GM21529 (cell line): ENCODE measurements around the gene PRPF8.
"Not testable (repeated sequence)": the region's sequence is repeated elsewhere in the genome, so short reads cannot be mapped to it uniquely, and the experiment has no call there.

Source experiments
- ATAC-seq: cut with Tn5 transposase; IDR thresholded peaks from one replicate; pipeline ENCODE4 v1.9.1; 2021; ENCODE audit not compliant: unreplicated experiment

Gene PRPF8

GRCh38 chr17:1684378-1685189 lies at the start of gene PRPF8:
TSS of gene PRPF8 (minus strand) at chr17:1684867. CDS start at chr17:1684571, 296 bp downstream.
- ATAC-seq: peak; percentile 99

- no peak for ATAC-seq
Measured at GRCh38 chr17:1733759-1734158, 49.1 kb upstream of the PRPF8 start.

DNA sequence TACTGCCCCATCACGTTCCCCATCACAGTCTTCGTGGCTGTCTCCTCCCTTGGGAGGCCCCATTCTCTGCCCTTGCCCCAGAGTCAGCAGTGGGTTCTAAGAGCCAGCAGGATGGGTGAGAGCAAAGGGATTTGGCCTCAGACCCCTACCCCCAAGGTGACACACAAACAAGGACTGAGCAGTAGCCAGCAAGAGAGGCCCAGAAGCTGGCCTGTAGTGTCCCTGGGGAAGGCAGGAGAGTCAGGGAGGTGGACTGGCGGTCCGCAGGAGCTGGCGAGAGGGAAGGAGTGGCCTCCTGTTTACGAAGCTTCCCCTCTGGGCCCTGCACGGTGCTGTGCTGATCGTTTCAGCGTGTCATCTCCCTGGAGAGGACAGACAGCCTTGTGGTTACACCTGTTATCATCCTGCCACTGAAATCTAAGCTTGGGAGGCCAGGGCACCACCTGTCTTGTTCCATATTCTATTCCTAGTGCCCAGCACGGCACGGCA lies 48.2 kb upstream of the PRPF8 start:
- no peak for ATAC-seq

GRCh38 chr17:1732241-1732832 lies 47.7 kb upstream of the PRPF8 start:
- ATAC-seq: no peak

DNA sequence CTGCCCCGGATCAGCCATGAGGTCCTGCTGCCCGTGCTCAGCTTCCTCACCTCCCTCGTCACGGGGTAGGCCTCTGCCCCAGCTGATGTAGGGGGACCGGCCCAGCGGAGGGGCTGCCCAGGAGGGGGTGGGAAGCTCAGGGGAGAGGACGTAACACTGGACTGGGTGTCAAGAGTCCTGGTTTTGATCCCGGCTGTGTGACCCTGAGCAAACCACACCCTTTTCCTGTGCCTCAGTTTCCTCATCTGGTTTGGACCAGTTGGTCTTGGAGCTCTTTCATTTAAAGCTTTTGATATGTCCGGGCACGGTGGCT lies 46.5 kb upstream of the PRPF8 start:
- ATAC-seq: no peak

- ATAC-seq: no peak
Measured at GRCh38 chr17:1730326-1731193, 45.9 kb upstream of the PRPF8 start.

- no peak for ATAC-seq
Measured at GRCh38 chr17:1729966-1730325, 45.3 kb upstream of the PRPF8 start.

- no peak for ATAC-seq
Measured at GRCh38 chr17:1727876-1728630, 43.4 kb upstream of the PRPF8 start.

DNA sequence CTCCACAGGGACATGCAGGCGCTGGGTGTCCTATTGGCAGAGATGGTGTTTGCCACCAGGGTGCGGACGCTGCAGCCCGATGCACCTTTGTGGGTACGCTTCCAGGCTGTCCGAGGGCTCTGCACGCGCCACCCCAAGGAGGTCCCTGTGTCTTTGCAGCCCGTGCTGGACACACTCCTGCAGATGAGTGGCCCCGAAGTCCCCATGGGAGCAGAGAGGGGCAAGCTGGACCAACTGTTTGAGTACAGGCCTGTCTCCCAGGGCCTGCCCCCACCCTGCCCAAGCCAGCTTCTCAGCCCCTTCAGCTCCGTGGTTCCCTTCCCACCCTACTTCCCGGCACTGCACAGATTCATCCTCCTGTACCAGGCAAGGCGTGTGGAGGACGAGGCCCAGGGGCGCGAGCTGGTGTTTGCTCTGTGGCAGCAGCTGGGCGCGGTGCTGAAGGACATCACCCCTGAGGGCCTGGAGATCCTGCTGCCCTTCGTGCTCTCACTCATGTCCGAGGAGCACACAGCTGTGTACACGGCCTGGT lies 42.7 kb upstream of the PRPF8 start:
- ATAC-seq: no peak

DNA sequence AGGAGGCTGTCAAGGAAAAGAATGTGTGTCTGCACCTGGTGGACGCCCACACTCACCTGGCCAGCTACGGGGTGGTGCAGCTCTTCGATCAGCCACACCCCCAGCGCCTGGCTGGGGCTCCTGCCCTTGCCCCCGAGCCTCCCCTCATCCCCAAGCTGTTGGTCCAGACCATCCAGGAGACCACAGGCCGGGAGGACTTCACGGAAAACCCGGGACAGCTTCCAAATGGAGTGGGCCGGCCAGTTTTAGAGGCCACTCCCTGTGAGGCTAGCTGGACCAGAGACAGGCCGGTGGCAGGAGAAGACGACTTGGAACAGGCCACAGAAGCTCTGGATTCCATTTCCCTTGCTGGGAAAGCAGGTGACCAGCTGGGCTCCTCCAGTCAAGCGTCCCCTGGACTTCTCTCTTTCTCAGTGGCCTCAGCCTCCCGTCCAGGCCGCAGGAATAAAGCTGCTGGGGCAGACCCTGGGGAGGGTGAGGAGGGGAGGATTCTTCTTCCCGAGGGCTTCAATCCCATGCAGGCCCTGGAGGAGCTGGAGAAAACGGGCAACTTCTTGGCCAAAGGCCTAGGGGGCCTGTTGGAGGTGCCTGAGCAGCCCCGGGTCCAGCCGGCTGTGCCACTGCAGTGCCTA lies 42.1 kb upstream of the PRPF8 start:
- no peak for ATAC-seq

GRCh38 chr17:1725642-1726511 lies 41.2 kb upstream of the PRPF8 start:
- no peak for ATAC-seq

DNA sequence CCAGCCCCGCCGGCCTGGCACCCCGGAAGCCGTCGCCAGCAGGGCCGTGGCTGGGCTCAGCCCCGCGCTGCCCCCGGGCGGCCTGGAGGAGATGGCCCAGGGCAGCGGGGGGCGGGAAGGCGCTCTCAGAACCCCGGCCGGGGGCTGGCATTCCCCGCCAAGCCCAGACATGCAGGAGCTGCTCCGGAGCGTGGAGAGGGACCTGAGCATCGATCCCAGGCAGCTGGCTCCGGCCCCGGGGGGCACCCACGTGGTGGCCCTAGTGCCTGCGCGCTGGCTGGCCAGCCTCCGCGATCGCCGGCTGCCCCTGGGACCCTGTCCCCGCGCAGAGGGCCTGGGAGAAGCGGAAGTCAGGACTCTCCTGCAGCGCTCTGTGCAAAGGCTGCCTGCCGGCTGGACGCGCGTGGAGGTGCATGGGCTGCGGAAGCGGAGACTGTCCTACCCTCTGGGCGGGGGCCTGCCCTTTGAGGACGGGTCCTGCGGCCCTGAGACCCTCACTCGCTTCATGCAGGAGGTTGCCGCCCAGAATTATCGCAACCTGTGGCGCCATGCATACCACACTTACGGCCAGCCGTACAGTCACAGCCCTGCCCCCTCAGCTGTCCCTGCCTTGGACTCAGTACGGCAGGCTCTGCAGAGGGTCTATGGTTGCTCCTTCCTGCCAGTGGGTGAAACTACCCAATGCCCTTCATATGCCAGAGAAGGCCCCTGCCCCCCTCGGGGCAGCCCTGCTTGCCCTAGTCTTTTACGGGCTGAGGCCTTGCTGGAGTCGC lies 40.4 kb upstream of the PRPF8 start:
- peak; percentile 28 for ATAC-seq

DNA sequence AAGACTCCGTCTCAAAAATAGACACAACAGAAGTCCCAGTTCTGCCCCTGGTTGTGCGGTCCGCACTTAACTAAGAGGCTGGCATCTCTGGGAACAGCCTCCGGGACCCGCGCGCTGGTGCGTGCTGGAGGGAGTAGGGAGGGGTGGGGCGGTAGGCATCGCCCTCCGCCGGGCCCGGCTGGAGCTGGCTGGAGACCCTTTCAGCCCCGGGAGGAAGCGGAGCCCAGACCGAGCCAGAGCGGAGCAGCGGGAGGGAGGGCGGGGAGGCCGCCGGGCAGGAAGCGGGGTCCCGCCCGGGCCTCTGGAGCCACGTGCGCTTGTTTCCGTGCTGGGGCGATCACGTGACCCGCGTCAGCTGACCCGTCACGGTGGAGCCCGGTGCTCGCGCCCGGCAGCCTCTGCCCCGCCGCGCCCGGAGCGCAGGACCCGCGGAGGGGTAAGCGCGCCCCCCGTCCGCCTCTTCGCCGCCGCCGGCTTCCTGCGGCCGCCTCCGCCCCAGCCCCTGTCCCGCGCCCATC lies 39.7 kb upstream of the PRPF8 start, which contains the start of gene WDR81:
Gene WDR81 (plus strand): TSS at position 354 of the 518 bp plus-strand sequence. CDS start 256 bp downstream, outside the sequence.
- peak; percentile 43 for ATAC-seq

DNA sequence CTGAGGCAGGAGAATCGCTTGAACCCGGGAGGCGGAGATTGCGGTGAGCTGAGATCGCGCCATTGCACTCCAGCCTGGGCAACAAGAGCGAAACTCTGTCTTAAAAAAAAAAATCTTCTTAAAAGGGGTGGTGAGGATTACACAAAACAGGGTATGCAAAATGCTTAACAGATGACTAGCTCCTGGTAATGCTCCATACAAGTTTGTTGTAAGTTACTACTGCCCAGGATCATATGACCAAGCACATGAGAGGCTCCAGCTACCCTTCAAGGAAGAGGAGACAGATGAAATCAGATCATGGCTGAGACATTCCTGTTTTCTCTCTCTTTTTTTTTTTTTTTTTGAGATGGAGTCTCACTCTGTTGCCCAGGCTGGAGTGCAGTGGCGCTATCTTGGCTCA lies 37.4 kb upstream of the PRPF8 start:
- ATAC-seq: not testable (repeated sequence)

GRCh38 chr17:1720856-1721386 lies 36.3 kb upstream of the PRPF8 start:
- ATAC-seq: no peak

DNA sequence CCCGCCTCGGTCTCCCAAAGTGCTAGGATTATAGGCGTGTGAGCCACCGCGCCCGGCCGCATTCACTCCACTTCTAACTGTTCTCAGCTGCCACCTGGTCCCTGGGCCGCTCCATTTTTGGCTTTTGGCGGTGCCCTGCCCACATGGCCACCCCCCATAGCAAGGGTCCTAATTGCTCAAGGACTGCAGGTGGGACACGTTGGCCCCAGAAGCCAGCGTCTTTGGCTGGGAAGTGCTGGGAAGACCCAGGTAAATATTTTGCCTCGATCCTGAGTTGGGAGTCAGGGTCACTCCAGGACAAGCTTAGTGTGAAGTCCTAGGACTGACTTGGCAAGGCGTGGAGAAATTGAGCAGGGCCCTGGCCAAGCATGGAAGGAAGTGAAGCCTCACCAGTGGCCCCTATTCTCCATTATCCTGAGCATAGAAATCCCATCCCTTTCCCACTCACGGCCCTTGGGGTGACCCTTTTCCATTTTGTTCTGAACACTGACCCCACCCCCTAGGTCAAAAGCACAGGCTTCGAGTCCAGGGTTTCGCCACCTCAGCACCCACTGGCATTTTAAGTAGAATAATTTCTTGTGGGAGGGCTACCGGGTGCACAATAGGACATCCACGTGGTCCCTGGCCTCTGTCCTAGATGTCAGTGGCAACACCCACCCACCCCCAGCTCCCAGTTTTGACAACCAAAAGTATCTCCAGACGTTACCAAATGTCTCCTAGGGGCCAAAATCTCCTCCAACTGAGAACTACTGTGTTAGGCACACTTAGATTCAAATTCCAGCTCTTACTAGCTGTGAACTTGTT lies 33.9 kb upstream of the PRPF8 start:
- no peak for ATAC-seq
